ENCODE results near the gene CDC42SE2. TPM values are rescaled to one million over a fixed set of nuclear protein-coding genes. Genes with fewer than 3 reads are reported as not detected.
A peak's percentile ranks its signal among the peaks of the same experiment; 100 is the strongest.
"Not testable (repeated sequence)": the region's sequence is repeated elsewhere in the genome, so short reads cannot be mapped to it uniquely, and the experiment has no call there.

The CDC42SE2 gene
- total RNA-seq, 1 donor from 2014 or later, result 27.8 TPM

GRCh38 chr5:131250751-131251475 lies 12.9 kb upstream of the CDC42SE2 start:
- H3K4me1 Mint-ChIP-seq (ENCODE audit: unreplicated experiment), result no peaks in the 10 kb centered on the region
- no peak for TF ChIP-seq CTCF (conservative IDR thresholded peaks at IDR 0.05)
- no peak overlapping the region for H3K4me3 Mint-ChIP-seq
- H3K9me3 Mint-ChIP-seq, result no peaks in the 10 kb centered on the region
- H3K27ac Mint-ChIP-seq, result no peak overlapping the region
- H3K36me3 Mint-ChIP-seq, result no peaks in the 10 kb centered on the region
- no peaks in the 10 kb centered on the region for H3K27me3 Mint-ChIP-seq
- no peak for DNase-seq (ENCODE audit: extremely low spot score, unreplicated experiment)

- no peaks in the 10 kb centered on the region for H3K27me3 Mint-ChIP-seq
- no peak overlapping the region for H3K4me3 Mint-ChIP-seq
- no peaks in the 10 kb centered on the region for H3K36me3 Mint-ChIP-seq
- H3K4me1 Mint-ChIP-seq (ENCODE audit: unreplicated experiment), result no peaks in the 10 kb centered on the region
- TF ChIP-seq CTCF (conservative IDR thresholded peaks at IDR 0.05), result no peak
- DNase-seq (ENCODE audit: extremely low spot score, unreplicated experiment), result no peak
- no peak overlapping the region for H3K27ac Mint-ChIP-seq
- no peaks in the 10 kb centered on the region for H3K9me3 Mint-ChIP-seq
These were observed 11.1 kb upstream of the CDC42SE2 start for GRCh38 chr5:131252824-131253171.

GRCh38 chr5:131254025-131254424 lies 9.8 kb upstream of the CDC42SE2 start:
- not testable (repeated sequence) for H3K4me1 Mint-ChIP-seq (ENCODE audit: unreplicated experiment); H3K9me3 Mint-ChIP-seq; DNase-seq (ENCODE audit: extremely low spot score, unreplicated experiment); H3K36me3 Mint-ChIP-seq; H3K27ac Mint-ChIP-seq; H3K4me3 Mint-ChIP-seq; H3K27me3 Mint-ChIP-seq

- H3K27me3 Mint-ChIP-seq, result no peaks in the 10 kb centered on the region
- H3K9me3 Mint-ChIP-seq, result no peaks in the 10 kb centered on the region
- DNase-seq (ENCODE audit: extremely low spot score, unreplicated experiment), result no peak
- H3K27ac Mint-ChIP-seq, result no peak overlapping the region
- H3K4me1 Mint-ChIP-seq (ENCODE audit: unreplicated experiment), result no peaks in the 10 kb centered on the region
- H3K4me3 Mint-ChIP-seq, result no peak overlapping the region
- no peaks in the 10 kb centered on the region for H3K36me3 Mint-ChIP-seq
- no peak for TF ChIP-seq CTCF (conservative IDR thresholded peaks at IDR 0.05)
These were observed 9.1 kb upstream of the CDC42SE2 start for GRCh38 chr5:131254741-131255140.

- H3K9me3 Mint-ChIP-seq, result no peaks in the 10 kb centered on the region
- no peaks in the 10 kb centered on the region for H3K4me1 Mint-ChIP-seq (ENCODE audit: unreplicated experiment)
- H3K4me3 Mint-ChIP-seq, result no peak overlapping the region
- H3K27ac Mint-ChIP-seq, result no peak overlapping the region
- H3K36me3 Mint-ChIP-seq, result no peaks in the 10 kb centered on the region
- DNase-seq (ENCODE audit: extremely low spot score, unreplicated experiment), result no peak
- no peak for TF ChIP-seq CTCF (conservative IDR thresholded peaks at IDR 0.05)
- no peaks in the 10 kb centered on the region for H3K27me3 Mint-ChIP-seq
These were observed 7.4 kb upstream of the CDC42SE2 start for GRCh38 chr5:131256507-131256823.

- no peaks in the 10 kb centered on the region for H3K36me3 Mint-ChIP-seq
These were observed 5.1 kb upstream of the CDC42SE2 start for GRCh38 chr5:131258733-131259132.

More at GRCh38 chr5:131258733-131259132, 5.1 kb upstream of the CDC42SE2 start:
- Mint-ChIP-seq H3K4me1 (ENCODE audit: unreplicated experiment) (peaks cover 4% of the 10 kb centered on the region), H3K4me3 (no peak overlapping the region), H3K9me3 (no peaks in the 10 kb centered on the region), H3K27ac (peak overlapping the region; percentile 14), H3K27me3 (no peaks in the 10 kb centered on the region)
- TF ChIP-seq CTCF (conservative IDR thresholded peaks at IDR 0.05), result no peak
- DNase-seq (ENCODE audit: extremely low spot score, unreplicated experiment), result no peak

Data from type B pancreatic cell (in vitro differentiated cells).